Measurements from ENCODE around the gene HDHD3.

HDHD3 gene

DNA sequence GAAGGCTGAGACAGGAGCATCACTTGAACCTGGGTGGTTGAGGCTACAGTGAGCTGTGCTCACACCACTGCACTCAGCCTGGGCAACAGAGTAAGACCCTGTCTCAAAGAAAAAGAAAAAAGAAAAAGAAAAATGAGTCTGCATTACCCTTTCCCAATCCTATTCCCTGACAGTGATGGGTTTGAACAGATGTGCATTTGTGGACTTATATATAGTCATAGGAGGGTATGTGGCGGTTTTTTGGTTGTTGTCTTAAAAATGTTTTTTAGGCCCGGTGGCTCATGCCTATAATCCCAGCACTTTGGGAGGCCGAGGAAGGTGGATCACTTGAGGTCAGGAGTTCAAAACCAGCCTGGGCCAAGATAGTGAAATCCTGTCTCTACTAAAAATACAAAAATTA, 13.4 kb downstream of the HDHD3 start:
- no peak for DNase-seq (ENCODE audit: low read depth in 2 of 2)

DNA sequence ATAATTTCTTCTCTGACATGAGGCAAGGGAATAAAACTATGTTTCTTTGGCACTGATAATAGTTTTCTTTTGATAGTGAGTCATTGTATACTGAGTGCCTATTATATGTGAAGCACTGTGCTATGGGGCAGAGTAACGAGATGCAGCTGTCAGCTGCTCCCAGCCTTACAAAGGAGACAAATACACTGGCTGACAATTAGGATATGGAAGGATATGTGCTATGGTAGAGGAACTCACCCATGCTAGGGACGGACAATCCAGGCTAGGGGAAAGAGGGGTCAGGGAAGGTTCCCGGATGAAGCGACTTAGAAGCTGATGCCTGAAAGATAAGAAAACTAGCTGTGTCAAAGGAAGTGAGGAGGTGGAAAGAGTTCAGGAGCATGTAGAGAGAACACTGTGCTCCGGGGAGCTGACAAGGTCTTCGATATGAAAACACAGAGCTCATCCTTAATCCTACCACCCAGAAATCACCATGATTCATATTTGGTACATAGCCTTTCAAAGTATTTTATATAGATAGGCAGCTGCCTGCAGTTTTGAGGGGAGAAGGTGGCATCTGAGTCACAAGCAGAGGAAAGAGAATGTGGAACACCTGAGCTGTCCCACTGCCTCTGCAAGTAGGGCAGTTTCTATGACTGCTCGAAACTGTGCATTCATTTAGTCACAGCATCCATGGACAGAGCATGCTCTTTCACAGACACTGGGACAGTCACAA, 15.3 kb downstream of the HDHD3 start:
- no peak for DNase-seq (ENCODE audit: low read depth in 2 of 2)

DNA sequence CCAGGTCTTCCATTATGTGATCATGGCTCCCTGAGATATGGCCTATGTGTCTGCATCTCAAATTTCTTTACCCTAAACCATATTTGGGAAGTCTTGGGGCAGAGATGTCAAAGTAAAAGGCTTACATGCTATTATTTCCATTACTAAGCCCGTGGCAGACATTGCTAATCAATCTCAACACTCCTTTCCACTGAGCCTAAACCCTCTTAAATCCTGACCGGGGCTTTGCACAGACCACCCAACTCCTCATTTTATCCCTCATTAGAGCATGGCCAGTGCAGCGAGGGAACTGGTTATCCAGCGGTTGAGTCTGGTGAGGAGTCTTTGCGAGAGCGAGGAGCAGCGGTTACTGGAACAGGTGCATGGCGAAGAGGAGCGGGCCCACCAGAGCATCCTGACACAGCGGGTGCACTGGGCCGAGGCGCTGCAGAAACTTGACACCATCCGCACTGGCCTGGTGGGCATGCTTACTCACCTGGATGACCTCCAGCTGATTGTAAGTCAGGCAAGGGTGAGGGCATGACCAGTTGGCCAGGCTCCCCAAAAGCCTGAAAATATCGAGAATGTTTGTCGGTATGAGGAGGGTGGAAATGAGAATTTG, 16.4 kb downstream of the HDHD3 start:
- no peak for DNase-seq (ENCODE audit: low read depth in 2 of 2)

DNA sequence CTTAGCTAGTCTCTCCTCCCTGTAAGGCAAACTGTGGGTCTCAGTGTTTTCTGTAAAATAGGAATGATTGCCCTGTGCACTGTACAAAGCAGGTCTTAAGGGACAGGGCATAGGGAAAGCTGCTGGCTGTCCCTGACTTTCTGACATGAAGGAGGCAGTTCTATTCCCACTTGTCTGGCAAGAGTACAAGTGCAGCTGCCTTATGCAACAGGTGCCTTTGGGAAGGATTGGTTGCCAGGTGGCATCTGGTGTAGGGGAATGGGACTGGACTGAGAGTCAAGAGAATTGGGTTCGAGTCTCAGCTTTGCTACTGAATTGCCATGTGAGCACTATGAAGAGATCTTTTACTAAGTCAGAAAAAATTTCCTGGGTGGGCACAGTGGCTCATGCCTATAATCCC, 17.4 kb downstream of the HDHD3 start:
- no peak for DNase-seq (ENCODE audit: low read depth in 2 of 2)

DNA sequence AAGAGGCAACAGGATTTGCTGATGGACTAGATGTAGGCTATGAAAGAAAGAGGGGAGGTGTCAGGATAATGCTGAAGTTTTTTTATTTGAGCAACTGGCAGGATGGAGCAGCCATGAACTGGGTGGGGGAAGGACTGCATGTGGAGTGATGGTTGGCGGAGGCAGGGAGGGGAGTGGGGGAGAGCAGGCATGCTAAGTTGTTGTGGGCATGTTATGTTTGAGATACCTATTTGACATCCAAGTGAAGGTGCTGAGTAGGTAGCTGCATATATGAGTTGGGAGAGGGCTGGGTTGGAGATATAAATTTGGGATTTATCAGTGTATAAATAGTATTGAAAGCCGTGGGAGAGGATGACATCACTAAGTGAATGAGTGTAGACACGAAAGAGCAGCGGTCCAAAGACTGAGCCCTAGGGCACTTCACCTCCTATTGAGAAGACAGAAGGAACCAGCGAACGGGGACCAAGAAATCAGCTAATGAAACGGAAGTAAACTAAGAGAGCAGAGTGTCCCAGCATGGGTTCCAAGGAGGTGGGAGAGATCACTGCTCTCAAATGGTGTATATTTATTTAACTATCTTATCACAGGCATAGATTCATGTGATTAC, 20.0 kb downstream of the HDHD3 start:
- no peak for DNase-seq (ENCODE audit: low read depth in 2 of 2)

DNA sequence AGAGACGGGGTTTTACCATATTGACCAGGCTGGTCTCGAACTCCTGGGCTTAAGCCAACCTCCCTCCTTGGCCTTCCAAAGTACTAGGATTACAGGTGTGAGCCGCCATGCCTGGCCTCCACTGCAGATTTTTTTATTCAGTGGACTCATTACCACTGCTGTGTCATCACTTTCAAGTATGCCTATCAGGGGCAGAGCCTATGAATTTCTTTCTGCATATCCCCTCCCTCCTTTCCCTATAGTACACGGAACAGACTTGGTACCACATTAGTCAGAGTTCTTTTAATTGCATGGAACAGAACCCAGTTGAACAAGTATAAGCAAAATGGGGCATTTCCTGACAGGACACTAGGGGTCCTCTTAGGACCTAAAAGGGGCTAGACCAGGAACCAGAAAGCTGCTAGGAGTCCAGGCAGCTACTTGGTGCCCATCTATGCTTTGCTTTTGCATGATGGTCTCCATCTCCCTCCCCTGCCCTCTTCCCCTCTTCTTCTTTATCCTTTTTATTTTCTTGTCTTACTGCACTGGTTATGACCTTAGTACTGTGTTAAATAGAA, 21.7 kb downstream of the HDHD3 start:
- no peak for DNase-seq (ENCODE audit: low read depth in 2 of 2)

DNA sequence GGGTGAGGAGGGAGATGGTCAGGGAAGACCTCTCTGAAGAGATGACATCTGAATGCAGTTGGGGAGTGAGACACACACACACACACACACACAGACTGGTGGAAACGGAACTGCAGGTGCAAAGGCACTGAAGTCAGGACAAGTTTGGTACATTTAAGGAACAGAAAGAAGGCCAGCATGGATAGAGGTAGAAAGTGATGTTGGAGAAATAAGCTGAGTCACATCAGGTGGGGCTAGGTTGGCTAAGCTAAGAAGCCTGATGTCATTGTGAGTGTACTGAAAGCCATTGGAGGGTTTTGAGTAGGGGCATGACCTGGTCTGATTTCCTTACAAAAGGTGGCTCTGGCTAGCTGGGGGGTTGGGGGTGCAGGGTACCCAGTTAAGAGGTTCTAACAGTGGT, 24.4 kb downstream of the HDHD3 start:
- DNase-seq (ENCODE audit: low read depth in 2 of 2): no peak

DNA sequence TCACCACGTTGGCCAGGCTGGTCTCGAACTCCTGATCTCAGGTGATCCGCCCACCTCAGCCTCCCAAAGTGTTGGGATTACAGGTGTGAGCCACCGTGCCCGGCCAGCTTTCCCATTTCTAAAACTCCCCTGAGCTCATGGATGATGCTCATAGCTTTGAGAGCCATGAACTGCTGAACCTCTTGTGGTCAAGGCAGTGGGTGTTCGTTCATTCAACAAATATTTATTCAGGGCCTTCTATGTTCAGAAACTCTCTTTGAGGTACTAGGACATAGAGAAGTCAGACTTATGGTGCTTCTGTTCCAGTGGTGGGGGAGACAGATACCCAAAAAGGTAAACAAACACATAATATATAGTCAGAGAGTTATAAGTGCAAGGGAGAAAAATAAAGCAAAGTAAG, 24.8 kb downstream of the HDHD3 start:
- DNase-seq (ENCODE audit: low read depth in 2 of 2): no peak

DNA sequence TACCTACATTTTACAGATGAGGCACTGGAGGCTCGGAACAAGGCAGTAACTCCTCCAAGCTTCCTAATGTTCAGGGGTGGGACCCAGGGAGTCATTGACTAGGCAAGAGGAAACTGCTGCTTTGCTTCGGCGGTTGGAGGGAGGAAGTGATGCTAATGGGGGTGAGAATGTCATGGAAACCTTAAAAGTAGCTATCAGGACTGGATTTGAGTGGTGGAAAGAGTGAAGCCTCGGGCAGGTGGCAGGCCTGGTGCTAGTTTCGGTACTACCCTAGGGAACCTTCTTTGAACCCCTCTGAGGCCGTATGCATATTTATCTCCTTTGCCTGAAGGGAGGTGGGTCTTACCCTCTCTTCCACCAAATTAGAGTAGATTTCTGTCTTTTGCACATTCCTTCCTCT, 25.8 kb downstream of the HDHD3 start:
- DNase-seq (ENCODE audit: low read depth in 2 of 2): no peak

DNA sequence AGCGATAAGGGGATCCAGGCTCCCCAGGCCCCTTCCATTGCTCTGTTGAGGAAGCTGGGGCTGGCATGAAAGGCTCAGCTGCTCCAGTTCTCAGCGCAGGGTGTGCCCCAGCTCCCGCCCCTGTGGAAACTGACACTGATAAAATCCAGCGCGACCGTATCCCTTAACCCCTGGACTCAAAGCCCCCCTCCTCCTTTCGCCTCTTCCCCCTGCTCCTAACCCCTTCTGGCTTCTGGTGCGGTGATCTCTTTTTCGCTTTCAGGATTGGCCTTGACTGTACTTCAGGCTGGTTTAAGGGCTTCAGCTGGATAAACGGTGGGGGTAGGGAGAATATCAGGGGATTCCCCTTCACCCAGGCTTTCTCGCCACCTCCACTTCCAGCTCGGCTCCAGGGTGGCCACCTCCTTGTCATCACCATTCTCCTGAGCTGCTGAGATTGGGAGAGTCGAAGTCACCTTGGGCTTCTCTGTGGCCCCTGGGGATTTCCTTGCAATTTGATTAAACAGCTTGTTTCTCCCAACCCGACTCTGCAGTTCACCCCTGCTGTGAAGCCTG, 26.6 kb downstream of the HDHD3 start:
- no peak for DNase-seq (ENCODE audit: low read depth in 2 of 2)

DNA sequence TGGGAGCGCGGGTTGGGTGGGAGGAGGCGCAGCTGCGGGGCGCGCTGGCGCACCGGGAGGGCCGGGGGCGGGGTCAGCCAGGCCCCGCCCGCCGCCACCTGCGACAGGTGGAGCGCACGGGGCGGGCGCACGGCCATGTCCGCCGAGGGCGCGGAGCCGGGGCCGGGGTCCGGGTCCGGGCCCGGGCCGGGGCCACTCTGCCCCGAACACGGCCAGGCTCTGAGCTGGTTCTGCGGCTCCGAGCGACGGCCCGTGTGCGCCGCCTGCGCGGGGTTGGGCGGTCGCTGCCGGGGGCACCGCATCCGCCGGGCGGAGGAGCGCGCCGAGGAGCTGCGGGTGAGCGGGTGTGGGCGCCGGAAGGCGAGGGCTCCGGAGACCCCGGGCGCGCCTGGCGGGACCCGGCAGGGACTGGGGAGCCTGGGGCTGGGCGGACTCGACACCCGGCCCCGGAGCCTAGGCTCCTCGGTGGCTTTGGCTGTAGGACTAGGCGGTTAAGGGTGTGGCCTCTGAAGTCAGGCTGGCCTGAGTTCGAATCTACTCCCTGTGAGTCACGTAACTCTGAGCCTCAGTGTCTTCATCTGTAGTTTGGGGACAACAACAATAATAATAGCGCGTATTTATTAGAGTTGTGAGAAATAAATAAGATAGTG, 27.2 kb downstream of the HDHD3 start, which contains the start of gene BSPRY:
BSPRY (plus strand) TSS at position 97 of the 650 bp plus-strand sequence; CDS start at position 136, 39 bp downstream.
- no peak for DNase-seq (ENCODE audit: low read depth in 2 of 2)

DNA sequence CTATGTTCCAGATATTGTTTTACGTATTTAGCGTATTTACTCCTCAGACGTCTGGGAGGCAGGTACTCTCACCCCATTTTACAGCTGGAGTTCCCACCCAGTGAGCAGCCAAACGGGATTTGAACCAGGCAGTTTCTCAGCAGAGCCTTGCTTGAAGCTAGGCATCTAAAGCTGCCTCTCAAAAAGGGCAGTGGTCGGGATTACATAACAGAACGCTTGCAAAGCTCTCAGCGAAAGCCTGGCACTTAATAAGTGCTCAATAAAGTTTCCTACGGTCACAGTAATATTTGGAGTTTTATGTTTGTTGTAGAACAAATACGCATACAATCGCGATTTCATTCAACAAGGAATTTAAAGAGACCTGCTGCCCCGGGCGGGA, 27.7 kb downstream of the HDHD3 start:
- no peak for DNase-seq (ENCODE audit: low read depth in 2 of 2)

DNA sequence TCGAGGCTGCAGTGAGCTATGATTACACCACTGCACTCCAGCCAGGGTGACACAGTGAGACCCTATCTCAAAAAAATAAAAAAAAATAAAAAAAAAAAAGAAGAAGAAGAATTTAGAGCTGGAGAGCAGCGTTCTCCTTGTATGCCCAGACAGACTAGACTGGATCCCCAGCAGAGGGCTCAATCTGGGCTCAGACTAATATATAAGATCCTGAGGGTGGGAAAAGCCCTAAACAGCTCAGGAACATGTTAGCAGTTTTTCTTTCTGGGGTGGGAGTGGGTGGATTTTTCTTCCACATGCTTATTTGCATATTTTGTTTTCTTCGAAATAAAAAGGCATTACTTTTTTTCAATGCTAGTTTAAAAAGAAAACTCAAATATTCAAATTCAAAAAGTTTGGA, 28.3 kb downstream of the HDHD3 start:
- no peak for DNase-seq (ENCODE audit: low read depth in 2 of 2)

DNA sequence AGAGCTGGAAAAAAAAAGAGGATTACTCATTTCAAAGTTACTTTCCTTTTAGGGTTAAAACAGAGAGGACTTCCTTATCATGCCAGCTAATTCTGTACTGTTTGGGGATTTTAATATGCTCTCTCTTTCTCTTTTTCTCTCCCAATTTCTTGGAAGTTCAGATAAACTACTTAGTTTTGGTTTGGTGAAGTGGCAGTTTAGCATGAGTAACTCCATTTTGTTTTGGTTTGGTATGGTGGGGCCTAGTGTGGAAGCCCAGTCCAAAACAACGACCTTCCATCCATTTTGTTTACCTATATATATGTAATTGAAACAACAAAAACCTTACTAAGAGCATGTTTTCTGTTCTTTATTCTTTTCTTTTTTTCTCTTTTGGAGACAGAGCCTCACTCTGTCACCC, 31.1 kb downstream of the HDHD3 start:
- DNase-seq (ENCODE audit: low read depth in 2 of 2): no peak

DNA sequence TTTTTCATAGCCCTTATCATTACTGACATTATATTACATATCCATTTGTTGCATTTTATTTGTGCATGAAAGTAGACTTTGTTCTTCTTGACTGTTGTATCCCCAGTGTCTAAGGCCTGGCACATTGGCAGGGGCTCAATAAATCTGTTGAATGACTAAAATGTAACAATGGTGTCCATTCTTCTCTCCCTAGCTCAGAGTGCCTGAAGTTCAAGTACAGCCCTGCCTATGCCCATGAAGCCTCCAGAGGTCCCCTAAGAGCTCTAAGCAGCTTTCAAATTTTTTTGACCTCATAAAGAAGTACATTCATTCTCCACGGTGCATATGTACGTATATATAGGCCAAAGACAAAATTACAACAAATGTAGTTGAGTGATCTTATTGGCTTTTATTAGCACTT, 31.6 kb downstream of the HDHD3 start:
- DNase-seq (ENCODE audit: low read depth in 2 of 2): no peak

DNA sequence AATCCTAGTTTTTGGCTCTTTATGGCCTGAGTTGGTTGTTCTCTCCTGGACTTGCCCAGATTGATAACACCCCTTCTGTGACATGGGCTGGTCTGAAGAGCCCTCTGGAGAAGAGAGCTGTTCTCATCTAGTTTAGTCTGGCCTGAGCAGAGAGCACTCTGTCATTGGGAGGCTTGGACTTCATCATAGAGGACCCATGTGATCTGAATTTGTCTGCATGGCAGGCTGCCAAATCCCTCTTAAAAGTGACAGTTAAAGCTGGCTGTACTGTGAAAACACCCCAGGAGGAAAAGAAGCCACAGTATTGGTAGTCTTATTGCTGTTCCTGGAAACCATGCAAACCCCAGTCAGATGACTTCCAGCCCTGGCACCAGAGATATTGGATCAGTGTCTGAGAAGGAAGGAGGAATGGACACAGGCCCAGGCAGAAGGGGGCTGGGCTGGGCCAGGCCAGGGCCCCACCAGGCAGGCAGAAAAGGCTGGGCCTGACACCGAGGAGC, 33.0 kb downstream of the HDHD3 start:
- no peak for DNase-seq (ENCODE audit: low read depth in 2 of 2)

DNA sequence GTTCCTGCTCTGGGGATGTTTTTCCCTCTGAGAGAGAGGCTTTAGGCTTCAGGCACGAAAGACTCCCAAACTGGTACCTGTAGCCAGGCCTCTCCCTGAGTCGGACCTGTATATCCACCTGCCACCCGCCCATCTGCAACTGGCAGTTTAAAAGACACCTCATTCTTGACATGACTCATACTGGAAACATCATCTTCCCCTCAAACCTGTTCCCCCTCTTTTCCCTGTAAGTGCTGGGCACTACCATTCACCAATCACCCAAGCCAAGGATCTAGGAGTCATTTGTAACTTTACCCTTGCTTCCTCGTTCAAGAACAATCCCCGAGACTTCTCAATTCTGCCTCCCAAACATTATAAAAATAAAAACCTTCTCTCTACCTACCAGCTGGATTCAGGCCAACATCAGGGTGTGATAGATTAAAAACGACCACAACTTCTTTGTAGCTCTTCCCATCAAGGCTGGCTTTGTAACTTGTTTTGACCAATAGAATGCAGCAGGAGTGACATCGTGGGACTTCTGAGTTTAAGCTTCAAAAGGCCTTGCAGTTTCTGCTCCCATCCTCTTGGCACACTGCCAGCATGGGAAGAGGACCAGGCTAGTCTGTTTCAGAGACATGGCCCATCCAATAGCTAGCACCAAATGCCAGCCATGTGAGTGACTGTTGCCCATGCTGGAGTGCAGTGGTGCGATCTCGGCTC, 34.9 kb downstream of the HDHD3 start:
- no peak for DNase-seq (ENCODE audit: low read depth in 2 of 2)

DNA sequence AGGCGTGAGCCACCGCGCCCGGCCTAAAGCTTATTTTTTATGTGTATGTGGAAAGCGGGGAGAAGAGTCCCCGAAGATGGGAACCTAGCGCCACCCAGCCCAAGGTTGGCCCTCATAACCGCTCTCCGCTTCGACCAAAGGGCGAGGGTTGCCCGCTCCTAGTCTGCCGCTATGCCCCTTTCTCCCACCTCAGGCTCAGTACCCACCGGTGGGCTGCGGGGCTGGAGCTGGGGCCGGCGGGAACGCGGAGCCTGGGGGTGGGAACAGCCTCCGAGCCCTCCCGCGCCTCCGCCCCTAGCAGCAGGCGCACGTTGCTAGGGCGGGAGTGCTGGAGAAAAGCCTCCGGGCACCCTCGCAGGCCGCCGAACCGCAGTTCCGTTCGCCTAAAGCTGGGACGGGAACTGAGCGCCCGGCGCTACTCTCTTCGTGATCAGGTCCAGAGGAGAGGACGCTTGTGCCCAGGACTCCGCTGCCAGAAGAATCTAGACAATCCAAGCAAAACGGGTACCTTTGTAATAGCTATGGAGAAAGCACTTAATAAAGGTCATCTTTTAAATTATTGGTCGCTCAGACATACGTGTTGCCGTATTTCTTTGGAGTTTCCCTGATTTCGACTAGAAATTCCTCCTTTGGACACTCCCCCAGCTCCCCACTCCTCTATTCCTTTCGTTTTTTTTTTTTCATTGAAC, 36.6 kb downstream of the HDHD3 start, which contains the start of gene WDR31:
WDR31 (minus strand) TSS at position 265 of the 689 bp plus-strand sequence. CDS start 8,253 bp downstream, outside the sequence.
- peak; percentile 74 to 80 for DNase-seq (ENCODE audit: low read depth in 2 of 2)

DNA sequence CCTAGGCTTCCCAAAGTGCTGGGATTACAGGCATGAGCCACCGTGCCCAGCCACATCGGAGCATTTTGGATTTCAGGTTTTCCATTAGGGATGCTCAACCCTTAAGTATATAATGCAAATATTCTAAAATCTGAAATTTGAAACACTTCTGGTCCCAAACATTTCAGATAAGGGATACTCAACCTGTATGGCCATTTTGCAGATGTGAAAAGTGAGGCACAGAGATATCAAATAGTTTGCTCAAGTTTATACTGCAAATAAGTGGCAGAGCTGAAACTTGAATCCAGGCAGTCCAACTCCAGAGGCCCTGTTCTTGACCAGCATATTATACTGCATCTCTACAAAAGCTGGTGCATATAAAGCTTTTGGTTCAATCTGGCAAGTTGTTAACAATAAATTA, 39.1 kb downstream of the HDHD3 start:
- no peak for DNase-seq (ENCODE audit: low read depth in 2 of 2)

DNA sequence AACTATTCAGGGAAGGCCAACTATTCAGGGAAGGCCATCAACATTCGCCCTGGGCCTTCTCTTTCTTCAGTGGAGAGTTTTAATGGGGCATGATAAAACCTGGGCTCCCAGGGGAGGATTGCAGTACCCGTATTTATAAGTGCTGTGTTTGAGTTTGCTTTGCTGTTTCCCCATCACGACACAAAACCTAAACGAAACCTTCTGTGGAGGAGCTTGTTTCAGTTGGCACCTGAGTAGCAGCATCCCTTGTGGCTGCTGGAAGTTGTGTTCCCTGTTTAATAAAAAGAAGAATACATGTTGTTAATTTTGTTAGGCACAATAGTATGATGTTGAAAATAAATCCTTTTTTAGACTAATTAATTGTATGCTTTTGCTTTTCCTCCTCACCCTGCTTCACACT, 45.0 kb downstream of the HDHD3 start:
- no peak for DNase-seq (ENCODE audit: low read depth in 2 of 2)

All from activated CD4-positive, alpha-beta T cell treated with anti-CD3 and anti-CD28 coated beads for 24 hours (primary cell).